Left kidney (tissue), 2 donors: ENCODE results near the gene NACC1. TPM values are rescaled to one million over a fixed set of nuclear protein-coding genes. Genes with fewer than 3 reads are reported as not detected.

Source experiments
- DNase-seq: peaks from one replicate; pipeline ENCODE4 v3.0.0-alpha.2; 2013
- polyA plus RNA-seq: library from polyadenylated mRNA; unstranded; fragments of 120-200 nt; gene quantifications from one replicate; pipeline ENCODE4 v1.2.1, GENCODE V29; 2013; ENCODE audit not compliant: insufficient read length

Gene NACC1
- polyA plus RNA-seq, 1 donor, result 20.6 TPM

DNA sequence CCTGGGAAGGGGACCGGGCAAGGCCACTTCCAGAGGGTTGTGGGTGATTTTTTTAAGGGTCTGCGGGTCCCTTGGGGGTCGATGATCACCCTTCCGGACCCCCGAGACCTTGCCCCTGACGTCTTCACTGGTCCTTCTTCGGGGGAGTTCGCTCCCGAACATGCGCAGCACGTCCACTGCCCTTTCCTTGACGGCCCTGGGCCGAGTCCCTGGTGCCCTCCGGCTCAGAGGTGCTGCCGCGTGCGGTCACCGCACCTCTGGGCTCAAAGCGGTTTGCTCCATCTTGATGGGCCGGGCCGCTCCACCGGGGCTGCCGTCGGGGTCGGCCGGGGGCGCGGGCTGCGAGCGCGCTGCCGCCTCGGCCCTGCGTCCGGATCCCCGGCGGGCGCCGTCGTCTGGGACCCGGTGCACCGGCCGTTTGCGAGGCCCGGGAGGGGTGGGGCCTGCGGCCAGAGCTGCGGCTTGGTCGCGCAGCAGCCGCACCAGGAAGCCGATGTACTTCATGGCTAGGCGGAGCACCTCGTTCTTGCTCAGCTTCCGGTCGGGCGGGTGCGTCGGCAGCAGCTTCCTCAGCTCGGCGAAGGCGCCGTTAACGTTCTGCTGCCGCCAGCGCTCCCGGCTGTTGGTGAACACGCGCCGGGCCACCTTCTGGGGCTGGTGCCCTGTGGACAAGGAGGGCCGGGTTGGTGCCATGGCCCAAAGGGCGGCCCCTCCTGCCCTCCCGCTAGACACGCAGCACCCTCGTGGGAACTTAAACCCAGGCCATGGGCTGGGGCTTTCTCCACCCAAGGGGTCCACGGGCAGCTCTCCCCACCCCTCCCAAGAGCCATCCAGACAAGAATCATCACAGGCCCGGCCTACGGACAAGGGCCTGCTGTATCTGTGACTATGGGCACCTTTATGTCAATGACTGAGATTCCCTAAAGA, 18.7 kb upstream of the NACC1 start:
- no peak for DNase-seq

DNA sequence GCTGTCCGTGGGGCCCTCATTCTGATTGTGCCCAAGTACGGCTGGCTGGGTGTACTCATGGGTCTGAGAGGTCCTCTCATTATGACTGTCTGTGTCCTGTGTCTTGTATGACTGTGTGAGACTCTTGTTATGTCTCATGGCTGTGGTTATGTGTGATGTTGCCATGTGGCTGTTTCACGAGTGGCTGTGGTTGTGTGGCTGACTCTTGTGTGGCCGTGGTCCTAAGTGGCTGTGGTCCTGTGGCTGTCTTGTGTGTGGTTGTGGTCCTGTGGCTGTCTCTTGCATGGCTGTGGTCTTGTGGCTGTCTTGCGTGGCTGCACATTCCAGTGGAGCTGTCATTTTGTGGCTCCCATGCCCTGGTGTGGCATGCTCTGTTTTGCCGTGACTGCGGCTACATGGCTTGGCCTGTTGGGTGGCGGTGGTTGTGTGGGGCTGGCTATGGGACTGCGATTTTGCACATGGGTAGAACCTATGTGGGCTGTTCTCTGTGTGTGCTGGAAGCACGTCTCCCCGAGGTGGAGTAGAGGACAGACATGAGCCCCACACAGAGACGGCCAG, 18.0 kb upstream of the NACC1 start:
- no peak for DNase-seq

DNA sequence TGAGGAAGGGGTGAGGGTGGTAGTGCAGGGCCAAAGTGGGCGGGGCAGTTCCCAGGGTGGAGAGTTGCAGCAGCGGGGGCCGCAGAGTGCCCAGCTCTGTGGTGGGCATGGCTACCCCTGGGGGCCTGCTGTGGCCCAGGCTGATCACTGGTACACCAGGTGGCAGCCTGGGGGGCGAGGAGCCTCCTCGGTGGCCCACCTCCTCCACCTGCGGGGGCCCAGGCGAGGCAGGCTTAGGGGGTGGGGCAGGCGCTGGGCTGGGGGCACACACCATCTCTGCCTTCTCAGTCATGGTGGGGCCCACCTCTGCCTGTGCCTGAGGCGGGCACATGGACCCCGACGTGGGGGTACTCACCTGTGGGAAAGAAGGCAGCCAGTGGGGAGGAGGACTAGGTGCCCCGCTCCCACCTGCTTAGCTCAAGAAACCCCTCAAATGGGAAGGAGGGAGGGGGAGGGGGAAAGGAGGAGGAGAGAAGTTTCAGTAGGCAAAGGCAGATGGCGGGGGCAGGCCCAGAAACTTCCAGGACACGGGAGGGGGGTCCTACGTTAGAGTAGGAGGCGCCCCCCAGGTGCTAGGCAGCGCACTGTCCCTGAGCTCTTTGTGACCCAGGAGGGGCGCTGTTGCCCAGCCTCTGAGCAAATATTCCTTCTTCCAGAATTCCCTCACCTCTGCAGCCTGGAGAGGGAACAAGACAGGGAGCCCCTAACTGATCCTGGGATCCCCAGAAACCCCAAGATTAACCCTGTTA, 17.0 kb upstream of the NACC1 start:
- no peak for DNase-seq

DNA sequence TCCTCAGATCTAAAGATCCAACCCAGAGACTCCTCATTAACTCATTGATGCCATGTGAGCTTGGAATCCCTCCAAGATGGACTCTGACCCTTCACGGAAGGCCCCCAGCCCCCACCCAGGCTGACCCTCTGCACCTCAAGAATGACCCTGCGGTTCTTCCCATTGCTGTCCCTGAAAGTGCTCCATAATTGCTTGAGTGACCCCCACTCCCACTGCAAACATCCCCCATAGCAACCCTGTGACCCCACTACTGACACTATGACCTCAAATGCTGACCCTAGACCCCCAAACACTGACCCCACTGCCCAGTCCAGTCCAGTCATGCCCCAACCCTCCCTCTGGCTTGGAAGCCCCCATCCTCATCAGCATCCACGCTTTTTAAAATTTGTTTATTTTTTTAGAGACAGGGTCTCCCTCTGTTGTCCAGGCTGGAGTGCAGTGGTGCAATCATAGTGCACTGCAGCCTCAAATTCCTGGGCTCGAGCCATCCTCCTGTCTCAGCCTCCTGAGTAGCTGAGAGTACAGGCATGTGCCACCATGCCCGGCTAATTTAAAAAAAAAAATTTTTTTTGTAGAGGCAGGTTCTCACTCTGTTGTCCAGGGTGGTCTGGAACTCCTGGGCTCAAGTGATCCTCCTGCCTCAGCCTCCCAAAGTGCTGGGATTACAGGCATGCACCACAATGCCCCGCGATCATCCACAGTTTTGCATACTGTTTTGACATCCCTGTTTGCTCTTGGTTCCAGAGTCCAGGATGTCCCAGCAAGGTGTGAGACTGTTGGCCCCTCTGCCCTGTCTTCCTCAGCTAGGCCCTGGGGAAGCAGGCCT, 16.3 kb upstream of the NACC1 start:
- no peak for DNase-seq

DNA sequence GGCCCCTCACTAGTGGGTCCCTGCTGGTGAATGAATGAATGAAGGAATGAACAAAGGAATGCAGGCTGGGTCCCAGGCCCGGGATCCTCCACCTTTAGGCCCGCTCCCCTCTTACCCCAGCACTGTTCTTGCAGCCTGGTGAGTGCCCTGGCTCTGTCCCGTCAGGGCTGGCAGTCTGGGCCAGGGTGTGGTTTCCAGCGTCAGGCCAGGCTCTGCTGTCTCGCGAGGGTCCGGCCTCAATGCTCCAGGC, 15.7 kb upstream of the NACC1 start:
- no peak for DNase-seq

DNA sequence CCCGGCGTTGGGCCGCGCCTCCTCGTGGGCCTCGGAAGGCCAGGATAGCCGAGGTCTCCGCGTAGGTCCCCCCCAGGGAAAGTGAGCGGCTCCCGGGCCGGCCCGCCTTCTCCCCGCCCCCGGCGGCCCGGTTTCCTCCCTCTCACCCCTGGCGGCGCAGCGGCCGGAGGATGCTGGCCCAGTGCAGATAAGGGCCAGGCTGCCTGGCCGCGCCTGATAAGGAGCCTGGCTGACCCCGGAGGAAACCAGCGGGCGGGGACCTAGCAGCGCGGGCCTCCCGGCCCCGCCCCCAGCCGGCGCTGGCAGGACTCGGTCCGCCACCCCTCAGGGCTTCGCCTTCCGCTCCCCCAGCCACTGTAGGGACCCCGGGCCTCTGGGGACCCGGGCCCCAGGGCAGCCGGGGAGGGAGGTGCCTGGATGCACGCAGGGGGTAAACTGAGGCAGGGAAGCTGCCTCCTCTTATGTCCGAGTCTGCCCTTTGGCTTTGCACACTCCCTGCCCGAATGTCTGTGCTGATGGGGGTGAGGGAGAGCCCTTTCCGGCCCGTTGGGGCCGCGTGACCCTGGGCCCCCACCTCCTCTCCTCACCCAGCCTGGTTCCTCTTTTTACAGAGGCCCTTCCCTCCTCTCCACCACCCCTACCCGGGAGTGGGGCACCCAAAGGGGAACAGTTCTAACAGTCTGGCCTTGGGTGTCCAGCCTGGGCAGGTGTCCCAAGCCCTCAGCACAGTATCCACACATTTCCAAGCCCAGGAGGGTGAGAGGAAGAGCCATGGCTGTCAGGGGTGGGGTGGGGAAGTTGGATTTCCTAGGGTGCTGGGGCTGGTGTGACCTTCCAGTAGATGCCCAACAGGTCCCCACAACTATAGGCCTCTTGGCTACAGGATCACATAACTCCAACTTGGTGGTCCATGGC, 15.1 kb upstream of the NACC1 start, which contains the start of gene LYL1:
TSS of gene LYL1 (minus strand) at position 193 of the 915 bp plus-strand sequence. CDS start 1,687 bp downstream, outside the sequence.
- DNase-seq, result no peak

DNA sequence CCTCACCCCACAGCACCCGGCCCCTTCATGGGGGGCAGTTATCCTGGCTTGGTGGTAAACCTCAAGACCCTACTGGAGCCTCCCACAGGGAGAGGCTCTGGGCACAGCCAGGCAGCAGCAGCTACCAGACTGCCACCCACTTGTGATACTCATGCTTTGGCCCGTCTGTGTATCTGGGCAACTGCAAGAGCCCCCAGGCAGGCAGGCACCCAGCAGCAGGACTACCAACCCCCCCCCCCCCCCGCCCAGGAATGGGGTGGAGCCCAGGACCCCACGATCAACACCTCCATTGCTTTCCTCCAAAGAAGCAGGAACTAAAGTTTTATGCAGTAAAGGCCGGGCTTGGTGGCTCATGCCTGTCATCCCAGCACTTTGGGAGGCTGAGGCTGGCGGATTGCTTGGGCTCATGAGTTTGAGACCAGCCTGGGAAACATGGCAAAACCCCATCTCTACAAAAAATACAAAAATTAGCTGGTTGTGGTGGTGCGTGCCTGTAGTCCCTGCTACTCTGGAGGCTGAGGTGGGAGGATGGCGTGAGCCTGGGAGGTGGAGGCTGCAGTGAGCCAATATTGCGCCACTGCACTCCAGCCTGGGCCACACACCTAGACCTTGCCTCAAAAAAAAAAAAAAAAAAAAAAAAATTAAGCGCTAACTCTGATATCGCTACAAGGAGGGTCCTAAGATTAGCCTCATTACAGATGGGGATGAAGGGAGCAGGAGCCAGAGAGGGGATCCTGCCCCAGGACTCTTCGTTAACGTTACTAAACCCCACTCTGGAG, 14.3 kb upstream of the NACC1 start:
- DNase-seq, result no peak

DNA sequence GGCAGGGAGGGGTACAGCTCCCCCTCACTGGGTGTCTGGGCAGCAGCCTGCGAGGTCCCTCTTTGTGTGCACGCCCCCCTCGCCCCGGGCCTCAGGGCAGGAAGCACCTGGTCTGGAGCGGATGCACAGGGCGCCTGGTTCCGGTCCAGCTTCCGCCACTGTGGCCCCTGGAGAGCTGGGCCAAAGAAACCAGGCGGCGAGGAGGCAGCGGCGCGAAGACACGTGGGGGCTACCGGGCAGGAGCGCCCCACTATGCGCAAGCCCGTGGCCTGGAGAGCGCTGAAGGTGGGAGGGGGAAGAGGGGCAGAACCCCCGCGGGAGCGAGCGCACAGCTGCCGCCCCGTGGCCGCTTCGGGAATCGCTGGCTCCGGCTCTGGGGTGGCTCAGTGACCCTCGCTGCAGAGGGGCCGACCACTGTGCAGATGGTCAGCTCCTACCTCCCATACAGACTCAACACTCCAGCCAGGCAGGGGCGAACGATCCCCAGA, 13.7 kb upstream of the NACC1 start:
- DNase-seq, result no peak

DNA sequence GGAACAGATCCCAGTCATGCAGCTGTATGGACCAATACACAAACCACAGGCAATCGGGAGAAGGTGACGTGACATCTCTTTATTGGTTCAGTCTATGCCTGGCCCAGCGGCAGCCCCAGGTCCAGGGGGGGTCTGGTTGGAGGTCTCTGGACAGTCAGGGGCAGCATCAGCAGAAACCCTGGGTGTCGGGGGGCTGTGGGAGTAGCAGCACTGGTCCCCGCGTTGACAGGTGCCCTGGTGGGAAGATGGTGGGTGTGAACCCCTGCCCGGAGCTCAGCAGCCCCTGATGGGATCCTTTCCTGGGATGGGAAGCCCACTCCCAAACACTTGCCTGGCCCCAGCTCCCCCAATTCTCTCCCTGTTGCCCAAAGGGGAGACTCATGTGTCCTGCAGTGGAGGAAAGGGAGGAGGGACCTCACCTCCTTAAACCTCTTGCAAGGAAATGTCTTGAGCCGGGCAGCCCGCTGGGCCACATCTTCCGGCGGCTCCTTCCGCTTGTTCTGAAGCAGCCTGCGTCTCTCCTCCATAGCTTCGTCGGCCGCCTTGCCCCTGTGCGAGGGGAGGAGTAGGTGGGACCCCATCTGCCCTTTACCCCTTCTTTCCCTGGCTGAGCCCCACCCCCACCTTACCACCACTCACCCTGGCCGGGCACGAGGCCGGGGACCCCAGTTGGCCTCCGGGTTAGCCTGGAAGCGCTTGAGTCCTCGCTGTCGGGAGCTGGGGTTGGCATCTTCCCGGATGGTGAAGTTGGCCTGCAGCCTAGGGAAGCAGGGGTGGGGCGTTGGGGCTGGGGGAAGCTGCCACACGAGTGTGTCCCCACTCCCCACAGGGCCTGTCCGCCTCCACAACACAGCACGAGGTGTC, 13.0 kb upstream of the NACC1 start:
- no peak for DNase-seq

DNA sequence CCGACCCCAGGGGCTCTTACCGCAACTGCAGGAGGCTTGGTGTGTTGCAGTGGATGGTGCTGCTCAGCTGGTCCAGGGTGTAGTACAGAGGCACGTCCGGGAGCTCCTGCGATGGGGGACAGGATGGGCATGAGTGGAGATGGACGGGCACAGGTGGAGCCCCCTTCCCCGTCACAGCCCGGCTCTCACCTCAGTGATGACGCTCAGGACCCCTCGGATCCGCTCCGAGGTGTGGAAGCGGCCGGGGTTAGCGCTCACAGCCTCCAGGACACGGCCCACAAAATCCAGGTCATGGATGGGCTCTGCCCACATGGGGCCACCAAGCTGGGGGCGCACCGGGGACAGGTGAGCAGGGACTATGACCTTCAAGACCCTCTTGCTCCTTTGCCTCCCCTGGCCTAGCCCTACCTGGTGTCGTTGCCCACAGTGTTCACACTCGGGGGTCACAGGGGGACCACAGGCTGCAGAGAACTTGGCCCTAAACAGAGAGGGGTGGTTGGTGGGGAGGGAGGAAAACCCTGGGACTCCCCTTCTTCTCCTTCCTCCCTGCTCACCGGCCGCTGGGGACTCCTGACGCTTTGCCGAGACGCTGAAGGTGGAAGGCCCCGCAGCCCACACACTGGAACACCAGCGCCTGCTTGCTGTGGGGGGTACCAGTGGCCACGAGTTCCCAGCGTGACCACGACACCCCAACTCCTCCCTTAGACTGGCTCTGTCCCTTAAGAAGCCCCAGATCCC, 8.5 kb upstream of the NACC1 start:
- DNase-seq, result no peak

DNA sequence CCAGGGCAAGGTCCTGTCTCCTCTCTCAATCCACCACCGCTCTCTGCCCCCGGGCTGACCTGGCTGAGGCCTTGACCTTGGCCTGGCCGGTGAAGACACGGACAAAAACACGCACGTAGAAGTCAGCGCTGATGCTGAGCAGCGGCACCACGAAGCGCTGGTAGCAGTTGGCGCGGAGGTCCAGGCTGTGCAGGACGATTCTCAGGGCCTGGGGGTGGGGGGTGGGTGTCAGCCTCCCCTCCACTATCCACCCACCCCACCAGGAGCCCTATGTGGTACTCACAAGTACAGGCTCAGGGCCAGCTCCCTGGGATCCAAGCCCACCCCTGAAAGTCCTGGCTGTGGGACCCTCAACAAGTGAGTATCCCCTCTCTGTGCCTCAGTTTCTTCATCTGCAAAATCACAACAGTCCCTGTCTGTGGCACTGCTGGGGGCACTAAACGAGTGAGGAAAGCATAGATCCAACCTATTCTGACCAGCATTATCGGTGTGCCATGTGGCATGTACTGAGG, 7.9 kb upstream of the NACC1 start:
- no peak for DNase-seq

DNA sequence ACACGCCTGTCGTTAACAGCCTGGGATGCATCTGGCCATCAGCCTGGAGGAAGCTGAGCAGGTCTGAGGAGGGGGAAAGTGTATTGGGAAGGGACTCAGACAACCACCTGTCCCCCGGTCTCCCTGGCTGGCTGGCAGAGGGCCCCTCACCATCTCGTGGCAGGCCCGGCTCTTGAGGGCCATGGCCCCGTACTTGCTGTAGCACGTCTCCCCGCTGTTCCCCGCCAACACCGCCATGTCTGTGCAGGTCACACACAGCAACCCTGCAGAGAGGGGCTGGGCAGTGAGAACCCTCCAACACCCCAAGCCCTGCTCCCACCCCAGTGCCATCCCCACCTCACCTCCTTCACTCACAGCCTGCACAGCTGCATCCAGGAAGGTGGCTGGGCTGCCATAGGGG, 5.5 kb upstream of the NACC1 start:
- no peak for DNase-seq

DNA sequence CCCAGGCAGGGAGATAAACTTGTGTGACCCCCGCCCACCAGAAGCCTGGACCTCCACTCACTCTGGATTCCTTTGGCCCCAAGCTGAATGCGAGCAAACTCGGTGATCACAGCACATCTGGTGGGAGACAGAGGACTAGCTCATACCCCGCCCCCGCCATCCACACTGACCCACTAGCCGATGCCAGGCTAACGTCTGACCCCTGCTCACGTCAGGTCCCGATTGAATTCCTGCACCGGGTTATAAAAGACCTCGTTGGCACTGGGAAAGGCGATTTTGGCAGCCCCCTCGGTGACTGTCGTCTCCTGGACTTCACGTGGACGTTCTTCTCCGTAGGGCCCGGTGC, 2.2 kb upstream of the NACC1 start:
- no peak for DNase-seq

DNA sequence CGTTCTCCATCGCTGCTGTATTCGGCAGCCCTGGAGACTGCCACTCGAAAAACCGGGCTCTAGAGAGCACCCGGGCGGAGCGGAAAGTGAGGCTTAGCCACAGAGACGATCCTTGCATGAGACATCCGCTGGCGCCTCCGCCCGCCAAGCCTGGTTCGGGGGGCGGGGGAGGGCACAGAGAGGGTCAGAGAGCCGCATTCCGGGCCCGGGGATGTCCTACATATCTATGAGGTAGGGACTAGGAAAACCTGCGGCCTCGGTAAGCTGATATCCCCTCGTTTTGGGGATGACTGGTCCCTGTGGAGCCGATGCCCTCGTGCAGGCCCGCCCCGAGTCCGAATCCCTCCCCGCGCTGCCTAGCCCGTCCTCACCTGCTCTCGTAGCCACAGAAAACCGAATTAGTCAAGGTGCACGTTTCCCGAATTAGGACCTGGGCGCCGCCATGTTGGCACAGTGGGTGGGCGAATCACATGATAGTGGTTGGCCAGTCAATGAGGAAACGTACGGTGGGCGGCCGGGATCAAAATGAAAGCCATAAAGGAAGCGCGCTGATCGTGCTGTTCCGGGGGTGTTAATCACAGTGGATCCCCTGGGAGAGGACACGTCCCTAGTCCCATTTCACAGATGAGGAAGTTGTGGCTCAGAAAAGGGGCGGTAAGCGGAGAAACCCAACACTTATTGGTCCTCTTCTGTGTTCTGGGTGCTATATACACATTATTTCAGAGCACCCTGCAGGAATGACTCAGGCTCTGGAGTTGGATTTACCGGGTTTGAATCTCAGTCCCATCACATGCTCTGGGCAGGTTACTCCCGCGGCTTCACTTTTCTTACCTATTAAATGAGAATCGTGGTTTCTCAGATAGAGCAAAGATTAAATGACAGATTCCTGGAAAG, 1.5 kb upstream of the NACC1 start, which contains the start of gene TRMT1:
TSS of gene TRMT1 (minus strand) at position 459 of the 894 bp plus-strand sequence. CDS start at position 118, 341 bp downstream.
- peak; percentile 94 for DNase-seq

DNA sequence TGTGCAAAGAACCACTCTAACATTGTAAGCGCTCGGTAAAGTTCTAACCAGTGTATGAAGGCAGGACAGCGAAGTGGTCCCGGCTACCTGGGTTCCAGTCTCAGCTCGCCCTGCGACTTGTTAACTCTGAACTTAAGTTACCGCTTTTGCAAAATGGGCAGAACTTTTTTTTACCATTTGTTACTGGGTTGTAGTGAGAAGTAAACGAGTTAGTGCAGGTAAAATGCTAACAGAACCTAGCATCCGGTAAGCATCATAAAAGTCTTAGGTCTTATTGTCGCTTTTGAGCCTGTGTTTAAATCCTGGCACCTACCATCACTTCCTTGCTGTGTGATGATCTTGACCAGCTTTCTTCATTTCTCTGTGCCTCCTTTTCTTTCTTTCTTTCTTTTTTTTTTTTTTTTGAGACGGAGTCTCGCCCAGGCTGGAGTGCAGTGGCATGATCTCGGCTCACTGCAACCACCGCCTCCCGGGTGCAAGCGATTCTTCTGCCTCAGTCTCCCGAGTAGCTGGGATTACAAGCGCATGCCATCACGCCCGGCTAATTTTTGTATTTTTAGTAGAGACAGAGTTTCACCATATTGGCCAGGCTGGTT, 790 bp upstream of the NACC1 start:
- DNase-seq, result no peak

DNA sequence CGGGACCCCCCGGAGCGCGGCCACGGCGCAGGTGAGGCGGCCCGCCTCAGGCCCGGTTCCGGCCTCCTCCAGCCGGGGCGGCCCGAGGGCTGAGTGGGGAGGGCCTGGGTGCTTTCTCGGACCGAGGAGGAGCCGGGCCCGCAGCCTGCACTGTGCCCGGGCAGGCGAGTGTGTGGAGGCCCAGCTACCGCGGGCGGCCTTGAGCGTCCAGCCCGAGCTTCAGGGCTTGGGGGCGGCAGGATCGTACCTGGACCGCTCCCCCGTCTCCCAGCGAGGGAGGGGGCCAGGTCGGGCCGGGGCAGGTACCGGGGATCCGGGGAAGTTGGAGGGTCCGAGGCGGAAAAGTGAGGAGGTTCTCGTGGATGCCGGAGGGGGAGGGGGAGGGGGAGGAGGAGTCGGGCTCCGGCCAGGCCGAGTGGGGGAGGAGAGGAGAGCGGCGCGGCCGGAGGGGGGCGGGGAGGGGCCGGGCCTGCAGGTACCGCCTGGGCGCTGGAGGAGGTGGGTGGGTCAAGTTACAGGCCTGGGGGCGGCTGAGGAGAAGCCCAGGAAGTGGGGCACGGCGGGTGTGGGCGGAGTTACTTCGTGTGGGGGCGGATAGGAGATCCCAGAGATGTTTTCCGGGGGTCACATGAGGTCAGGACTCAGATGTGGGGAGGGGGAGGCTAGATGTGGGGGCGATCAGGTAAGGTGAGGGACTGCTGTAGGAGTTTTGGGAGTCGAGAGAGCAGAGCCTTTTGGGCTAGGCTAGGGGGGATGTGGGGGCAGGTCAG, 545 bp downstream of the NACC1 start:
- no peak for DNase-seq
